Fibroblast of the conjunctiva (primary cell): ENCODE data around the gene RANBP3L.
A peak's percentile ranks its signal among the peaks of the same experiment; 100 is the strongest.
"Not testable (repeated sequence)": the region's sequence is repeated elsewhere in the genome, so short reads cannot be mapped to it uniquely, and the experiment has no call there.

Experiments
- DNase-seq: peaks from one replicate; pipeline ENCODE4 v3.0.0-alpha.2; 2010; ENCODE audit warnings: low read depth

Gene RANBP3L, protein sequence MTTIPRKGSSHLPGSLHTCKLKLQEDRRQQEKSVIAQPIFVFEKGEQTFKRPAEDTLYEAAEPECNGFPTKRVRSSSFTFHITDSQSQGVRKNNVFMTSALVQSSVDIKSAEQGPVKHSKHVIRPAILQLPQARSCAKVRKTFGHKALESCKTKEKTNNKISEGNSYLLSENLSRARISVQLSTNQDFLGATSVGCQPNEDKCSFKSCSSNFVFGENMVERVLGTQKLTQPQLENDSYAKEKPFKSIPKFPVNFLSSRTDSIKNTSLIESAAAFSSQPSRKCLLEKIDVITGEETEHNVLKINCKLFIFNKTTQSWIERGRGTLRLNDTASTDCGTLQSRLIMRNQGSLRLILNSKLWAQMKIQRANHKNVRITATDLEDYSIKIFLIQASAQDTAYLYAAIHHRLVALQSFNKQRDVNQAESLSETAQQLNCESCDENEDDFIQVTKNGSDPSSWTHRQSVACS

DNA sequence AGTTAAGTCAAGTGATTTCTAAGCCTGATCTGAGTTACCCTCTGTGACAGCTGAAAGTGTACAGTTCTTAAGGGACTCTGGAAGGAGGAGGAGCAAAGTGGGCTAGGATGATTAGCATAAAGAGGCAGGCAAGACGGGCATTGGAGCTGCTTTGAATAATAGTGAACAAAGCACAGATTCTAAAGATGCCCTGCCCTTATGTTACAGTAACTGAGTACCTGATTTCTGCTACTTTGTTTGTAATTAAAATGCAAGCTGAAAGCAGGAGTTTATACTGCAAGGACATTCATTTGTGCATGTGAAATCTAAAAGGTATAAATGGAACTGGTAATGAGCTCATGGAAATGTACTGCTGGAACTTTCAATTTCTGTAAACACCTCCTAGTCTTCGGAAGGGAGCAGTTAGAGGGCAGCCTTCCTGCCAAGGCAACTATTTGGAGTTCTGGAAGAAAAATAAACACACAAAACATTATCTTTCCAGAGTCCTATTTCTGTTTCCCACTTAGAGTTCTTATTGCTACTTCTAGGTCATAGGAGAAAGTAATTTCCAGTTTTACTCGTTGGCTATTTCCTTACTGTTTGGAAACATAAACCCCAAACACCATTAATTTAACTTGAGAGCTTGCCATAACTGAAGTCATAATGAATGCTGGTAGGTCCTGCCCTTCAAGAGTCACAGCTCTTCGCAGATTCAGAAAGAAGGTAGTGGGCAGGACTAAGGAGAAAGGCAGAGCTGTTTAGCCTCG lies at the start of gene RANBP3L:
Gene RANBP3L (minus strand): TSS at position 45 of the 746 bp plus-strand sequence. CDS start 486 bp downstream, outside the sequence.
- no peak for DNase-seq

DNA sequence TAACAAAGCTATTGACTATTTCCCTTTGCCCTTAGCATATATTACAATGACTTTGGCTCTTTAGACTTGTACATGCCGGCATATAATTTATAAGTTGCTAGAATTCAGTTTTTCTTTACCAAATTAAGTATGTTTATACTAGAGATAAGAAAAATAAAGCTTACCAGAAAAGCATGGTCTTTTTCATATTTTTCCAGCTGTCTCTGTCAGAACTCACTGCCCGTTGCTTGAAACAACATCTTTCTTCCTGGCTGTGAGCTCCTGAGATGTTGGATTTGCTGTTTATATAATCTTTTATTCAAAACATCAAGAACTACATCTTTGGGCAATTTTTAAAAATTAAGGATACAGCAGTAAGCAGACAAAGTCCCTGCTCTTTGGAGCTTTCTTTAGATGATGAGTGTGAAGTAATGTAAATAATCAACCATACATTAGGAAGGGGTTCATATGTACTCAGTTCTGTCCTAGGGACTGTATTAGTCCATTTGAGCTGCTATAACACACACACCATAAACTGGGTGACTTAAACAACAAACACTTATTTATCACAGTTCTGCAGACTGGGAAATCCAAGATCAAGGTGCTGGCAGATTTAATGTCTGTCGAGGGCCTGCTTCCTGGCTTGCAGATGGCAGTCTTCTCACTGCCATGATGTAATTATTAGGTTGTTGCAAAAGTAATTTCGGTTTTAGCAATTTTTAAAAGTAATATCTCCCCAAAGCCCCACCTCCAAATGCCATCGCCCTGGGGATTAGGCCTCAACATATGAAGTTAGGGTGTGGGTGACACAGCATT lies 45.4 kb upstream of the RANBP3L start:
- DNase-seq = no peak

DNA sequence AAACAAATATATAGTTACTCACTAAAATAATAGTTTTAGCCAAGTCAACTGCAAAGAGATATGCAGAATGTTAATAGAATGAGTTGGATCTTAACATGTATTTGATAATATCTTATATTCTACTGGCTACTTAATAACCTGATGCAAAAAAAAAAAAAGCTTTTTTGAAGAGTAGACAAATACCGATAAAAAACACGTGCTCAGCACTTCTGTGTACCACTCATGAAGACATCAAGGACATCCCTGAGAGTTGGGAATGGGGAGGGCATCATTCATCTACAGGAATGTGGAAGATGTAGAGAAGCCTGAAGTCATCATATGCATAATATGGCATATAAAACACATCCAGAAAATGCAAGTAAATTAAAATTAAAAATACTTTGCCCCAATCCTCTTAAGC lies 43.2 kb upstream of the RANBP3L start:
- no peak for DNase-seq

DNA sequence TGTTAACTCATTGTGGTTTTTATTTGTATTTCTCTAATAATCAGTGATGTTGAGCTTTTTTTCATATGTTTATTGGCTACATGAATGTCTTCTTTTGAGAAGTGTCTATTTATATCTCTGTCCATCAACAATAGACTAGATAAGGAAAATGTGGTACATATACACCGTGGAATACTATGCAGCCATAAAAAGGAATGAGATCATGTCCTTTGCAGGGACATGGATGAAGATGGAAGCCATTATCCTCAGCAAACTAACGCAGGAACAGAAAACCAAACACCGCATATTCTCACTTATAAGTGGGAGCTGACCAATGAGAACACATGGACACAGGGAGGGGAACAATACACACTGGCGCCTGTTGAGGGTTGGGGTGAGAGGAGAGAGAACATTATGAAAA lies 40.0 kb upstream of the RANBP3L start:
- not testable (repeated sequence) for DNase-seq

DNA sequence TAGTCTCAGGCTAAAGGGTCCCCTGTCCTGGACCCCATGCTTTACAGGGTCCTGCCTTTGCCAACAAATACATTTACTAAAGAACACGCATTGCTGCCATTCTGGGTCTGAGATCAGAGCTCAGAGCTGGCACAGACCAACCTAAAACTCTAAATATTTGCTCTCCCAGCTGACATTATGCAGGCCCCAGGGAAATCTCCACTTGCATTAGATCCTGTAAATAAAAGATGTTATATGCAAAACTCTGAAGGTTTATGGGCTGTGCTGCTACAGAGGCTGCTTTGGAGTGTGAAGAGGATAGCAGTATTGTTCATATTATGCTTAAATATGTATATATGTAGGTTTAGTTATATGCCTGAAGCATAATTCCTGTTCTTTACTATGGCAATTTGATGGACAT lies 35.9 kb upstream of the RANBP3L start:
- DNase-seq = no peak

DNA sequence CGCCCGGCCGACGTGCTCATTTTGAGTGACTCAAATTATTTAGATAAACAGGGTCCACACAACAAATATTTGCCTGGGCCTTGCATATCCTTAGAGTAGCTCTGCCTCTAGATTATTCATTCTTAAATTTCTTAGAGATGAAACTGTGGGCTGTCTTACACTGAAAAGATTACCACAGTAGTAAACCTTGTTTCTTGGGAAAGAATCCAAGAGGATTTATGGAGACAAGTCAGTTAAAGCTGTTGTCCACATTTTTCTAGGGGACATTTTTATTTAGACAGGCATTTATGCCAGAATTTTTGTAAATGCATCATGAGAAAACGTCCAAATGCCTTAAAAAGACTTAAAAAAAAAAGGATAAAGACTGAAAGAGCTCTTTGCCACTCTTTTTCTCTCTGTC lies 32.6 kb upstream of the RANBP3L start:
- no peak for DNase-seq

DNA sequence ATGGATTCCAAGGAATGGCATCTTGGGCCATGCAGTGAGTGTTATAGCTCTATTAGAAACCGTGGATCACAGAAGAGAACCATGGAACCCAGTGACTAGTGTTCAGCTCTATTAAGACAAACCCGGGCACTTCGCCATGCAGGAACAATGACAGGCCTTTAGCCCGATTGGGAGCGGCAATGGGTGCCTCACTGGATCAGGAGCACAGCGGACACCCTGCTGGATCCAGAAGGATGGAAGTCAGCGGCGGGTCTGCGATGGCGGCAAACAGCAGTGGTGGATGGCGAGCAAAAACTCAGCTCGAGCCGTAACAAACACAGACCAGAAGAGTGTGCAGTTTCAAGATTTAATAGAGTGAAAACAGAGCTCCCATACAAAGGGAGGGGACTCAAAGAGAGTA lies 31.0 kb upstream of the RANBP3L start:
- DNase-seq = not testable (repeated sequence)

DNA sequence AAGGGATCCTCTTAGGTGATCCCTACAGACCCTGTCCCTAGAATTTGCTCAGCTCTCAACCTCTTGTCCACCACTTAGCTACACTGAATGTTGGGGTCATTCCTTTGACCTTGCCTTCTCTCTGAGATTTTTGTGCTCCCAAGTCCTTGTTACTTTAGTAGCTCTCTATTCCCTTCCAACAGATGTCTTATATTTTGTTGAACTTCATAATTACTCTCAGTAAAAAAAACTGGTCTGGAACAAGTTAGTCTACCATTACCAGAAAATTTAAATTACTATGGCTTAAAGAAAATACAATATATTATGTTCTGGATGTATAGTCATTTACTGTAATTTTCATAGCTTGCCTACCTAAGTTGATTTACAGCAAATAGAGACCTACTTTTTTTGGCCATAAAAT lies 23.5 kb upstream of the RANBP3L start:
- no peak for DNase-seq

DNA sequence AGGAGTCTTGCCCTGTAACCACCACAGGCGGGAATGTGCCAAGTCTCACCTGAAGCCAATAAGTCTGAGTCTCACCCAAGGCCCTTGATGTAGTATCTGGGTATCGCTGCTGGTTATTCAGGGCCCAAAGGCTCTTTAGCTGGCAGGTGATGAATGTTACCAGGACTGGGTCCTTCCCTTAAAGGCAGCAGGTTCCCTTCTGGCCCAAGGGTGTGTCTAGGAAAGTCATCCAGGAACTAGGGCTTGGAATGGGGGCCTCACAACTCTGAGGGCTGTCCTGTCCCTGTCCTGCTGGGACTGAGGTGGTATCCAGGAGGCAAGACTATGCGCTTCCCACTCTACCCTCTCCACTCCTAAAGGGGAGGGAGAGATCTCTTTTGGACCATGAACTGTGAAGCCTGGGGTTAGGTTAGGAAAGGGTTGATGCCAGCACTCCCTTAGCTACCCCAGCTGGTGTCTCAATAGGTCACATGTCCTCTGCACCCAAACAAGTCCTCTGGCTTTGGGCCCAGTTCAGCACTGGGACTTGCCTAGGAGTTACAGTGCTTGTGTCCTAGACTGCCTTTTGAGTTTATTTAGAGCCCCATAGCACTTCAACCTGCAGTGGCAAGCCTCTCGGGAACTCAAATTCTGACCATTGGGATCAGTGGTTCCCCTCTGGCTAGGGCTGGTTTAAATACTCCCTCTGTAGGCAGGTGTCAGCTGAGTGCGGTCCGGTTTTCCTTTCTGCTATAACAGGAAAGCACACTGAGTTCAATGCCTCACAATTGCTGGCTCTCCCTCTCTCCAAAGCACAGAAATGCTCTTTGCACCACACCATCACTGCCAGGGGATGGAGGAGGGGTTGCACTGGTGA lies 22.5 kb upstream of the RANBP3L start:
- no peak for DNase-seq

DNA sequence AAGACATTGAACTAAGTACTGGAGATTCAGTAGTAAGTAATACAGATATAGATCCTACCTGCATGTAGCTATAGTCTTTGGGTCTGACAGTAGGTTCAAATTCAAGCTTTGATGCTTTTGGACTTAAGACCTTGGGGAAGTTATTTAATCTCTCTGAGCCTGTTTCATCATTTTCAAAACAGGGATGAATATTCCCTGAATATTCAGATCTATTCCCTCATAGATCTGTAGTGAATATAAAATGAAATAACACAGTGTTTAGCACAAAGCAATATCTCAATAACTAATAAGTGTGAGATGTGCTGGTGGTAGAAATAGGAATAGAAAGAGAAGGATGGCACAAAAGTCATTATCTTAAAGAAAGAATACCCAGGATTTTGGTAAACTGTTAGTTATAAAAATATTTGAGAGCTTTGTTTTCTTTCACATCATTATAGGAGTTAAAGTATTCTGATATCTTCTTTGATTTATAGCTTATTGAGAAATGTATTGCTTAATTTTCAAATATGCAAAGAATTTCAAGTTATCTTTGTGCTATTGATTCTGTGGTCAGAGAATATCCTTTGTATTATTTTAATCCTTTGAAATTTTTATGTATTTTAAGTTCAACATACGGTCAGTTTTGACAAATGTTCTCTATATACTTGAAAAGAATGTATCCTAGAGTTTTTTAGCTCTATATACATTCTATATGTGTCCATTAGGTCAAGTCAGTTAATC lies 11.4 kb upstream of the RANBP3L start:
- DNase-seq = no peak

DNA sequence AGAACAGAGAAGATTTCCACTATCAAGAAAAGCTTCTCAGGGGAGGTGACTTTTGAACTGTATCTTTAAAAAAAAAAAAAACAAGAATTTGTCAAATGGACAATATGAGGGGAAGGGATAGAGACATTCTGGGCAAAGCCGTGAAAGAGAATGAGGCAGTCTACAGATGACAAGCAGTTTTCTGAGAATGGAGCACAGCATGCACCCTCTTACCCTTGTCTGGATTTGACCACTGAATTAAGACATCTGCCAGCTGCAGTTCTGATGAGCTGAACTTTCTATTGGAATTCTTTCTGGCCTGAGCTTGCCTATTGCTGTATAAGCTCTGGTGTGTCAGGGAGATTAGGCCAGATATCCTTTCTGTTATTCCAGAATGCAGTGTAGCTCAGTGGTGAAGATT lies 10.3 kb upstream of the RANBP3L start:
- no peak for DNase-seq

DNA sequence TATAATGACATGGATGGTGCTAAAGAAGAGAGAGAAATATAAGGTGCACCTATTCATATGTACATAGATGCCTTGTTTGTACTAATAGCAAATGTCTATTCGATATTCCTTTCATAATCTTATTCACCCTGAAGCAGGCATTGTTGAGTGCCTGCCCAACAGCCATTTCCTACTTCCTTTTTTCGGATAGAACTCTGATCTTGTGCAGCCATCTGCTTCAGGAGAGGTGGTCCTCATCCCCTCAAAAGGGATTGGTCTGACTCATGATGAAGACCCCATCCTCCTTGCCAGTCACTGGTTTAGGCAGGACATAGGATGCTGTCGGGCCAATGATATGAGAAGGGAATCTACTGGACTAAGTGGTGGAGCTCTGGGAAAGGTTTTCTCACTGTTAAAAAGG lies 8.4 kb upstream of the RANBP3L start:
- no peak for DNase-seq

DNA sequence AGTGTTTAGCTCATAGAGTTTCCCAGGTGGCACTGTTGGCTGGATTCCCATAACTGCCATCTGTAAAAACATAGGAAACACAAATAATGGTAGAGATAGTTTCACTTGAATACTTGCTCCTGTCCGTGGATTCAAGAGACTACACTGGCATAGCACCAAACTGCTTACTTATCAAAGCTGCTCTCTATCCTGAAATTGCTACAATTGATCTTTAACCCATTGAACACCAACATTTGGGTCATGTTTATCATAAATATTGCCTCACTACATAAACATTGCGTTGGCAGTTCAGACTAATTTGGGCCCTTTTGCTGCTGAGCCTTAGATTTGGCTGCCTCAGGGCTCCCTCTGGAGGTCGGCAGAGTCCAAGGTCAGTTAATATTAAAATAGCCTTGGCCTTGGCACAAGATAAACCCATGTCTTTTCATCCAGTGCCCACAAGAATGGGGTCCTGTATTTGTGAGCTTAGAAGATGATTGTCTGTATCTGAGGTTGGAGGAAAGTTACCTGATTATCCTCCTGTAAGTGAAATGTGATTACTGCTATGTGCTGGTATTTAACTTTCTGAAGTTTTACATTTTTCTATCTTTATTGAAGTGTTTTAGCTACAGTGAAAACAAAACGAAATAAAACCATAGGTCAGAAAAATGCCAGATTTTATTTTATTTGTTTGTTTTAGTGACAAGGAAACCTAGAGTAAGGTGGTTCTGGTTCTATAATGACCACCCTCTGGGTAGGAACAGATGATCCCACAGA lies 4.0 kb upstream of the RANBP3L start:
- DNase-seq = peak; percentile 49

DNA sequence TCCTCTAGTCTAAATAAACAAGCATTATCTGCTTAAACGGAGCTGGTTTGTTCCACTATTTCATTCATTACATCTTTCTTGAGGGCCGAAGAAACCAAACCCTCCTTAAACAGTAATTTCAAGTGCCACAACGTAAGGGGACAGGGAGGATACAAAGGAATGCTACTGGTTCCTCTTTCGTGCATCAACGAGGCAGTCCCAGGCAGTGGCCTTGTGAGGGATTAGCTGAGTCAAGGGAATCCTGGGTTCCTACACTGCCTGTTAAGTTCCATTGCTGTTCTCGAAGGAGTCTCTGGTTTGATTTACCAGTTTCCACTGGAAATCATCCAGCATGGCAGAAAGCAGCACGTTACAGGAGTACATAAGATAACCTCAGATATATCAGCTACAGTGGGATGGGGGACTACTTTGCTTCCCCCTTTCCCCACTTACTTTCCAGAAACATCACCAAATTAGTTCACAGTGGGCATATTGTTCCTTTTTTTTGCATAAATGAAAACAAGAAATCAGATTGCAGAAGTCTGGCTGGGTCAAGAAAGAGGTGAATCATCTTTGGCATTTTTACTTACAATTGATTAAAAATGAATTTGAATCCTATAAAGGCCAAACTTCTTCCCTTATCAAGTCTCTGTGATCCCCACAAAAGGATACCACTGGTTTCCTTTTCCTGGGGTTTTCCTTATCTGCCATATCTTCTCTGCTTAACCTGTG lies 2.5 kb upstream of the RANBP3L start:
- no peak for DNase-seq

DNA sequence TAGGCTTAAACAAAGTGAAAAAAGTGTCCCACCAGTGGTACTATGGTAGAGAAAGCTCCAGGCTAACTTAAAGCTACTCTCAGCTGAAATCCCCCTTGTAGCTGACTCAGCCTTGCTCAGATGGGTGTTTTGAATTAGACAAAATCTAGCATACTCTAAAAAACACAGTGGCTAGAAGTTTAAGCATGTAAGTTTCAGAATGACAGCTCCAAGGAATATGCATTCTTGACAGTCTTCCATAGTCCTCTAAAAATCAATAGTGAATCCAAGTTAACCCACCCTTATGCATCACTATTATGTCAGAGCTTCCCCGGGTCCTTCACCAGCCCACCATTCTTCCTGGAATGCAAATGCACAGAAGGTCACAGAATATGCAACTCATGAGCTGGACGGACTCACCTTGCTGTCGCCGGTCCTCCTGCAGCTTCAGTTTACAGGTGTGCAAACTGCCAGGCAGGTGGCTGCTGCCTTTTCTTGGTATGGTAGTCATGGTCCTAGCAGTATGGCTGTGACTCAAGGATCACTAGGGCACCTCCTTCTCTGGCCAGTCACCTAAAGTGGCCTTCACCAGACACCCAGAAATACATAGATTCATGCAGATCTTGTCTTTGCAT lies 668 bp downstream of the RANBP3L start:
- DNase-seq = no peak

DNA sequence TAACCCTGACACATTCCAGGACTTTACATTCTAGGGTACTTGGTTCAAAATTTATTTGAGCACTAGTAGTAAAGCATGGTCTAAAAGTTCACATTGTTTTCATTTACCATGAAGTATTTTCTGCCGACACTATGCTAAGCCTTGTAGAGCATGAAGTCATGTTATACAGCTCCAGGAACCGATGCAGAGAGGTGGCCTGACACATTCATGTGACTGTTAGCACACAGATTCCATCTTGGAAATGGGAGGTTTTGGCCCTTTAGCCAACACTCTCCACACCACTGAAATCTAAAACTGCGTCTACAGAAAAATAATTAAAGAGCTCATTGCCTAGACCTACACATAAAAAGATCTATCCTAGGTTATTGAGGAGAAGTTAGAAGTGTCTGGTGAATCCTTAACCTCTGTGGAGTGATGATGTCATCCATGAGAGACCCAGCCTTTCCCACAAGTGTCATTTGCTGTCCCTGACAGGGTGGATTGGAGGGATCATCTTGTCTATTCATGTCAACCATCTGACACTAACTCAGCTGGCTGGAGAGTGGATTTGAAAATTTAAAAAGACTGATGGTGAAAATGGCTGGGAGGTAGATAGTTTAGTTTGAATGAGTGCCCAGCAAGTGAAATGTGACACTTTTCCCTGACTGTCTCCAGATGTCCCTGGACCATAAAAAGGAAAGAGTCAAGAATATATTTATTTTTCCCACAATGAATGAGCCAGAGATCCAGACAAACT lies 1.3 kb downstream of the RANBP3L start:
- no peak for DNase-seq

DNA sequence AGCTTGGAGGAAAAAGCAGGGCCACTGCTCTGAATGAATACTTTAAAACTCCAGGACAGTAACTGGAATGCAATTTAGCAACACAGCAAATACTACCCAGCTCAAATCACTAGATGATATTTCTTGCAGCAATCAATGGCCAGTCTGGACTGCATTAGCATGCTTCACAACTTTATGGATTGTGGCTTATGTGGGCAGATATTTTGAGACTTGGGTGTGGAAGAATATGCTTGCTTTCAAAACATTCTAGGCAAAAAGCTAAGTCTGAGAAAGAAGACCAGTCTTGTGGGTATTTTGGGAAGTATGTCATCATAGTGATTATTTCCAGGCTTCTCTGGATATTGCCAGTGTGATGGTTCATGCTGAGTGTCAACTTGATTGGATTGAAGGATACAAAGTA lies 3.1 kb downstream of the RANBP3L start:
- no peak for DNase-seq

DNA sequence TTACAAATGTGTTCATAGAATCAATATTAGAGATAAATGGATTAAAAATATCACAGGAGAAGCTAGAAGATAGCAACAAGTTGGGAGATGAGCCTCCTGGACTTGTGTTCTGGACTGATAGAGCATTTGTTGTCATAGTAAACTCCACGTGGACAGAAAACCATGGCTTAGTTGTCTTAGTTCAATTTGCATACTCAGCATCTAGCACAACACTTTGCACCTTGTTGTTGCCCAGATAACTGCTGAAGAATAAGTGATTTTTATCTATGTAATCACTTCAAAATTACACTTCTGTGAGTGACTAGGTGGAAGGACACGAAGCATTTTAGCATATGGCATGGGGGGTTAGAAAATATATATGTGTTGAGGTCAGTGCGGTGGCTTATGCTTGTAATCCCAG lies 4.0 kb downstream of the RANBP3L start:
- DNase-seq = no peak
